Liver (tissue), 9 donors: ENCODE data around the gene ERGIC2. TPM values are rescaled to one million over a fixed set of nuclear protein-coding genes. Genes with fewer than 3 reads are reported as not detected.

ENCODE experiments used
- DNase-seq: peaks from one replicate; pipeline ENCODE4 v3.0.0-alpha.2; 2017; ENCODE audit warnings: low spot score
- H3K27ac ChIP-seq, 2 donors: one replicate each; pipeline ENCODE4 v1.7.0; 2013; ENCODE audit warnings: inconsistent platforms in 2 of 2, low read length in 2 of 2, control low read depth in 1 of 2, low read depth in 1 of 2, mild to moderate bottlenecking in 1 of 2
- H3K27me3 ChIP-seq, 4 donors: one replicate each; pipeline versions ENCODE4 v1.6.1 to v1.7.0; 2013; ENCODE audit warnings: low read length in 3 of 4, inconsistent platforms in 1 of 4, mild to moderate bottlenecking in 1 of 4, moderate library complexity in 1 of 4; ENCODE audit not compliant: control insufficient read depth in 4 of 4, insufficient read depth in 4 of 4
- H3K36me3 ChIP-seq, 4 donors: one replicate each; pipeline versions ENCODE4 v1.6.1 to v1.7.0; 2013; ENCODE audit warnings: low read length in 3 of 4, mild to moderate bottlenecking in 3 of 4, low read depth in 1 of 4, moderate library complexity in 1 of 4; ENCODE audit not compliant: control insufficient read depth in 4 of 4, insufficient read depth in 3 of 4
- H3K4me1 ChIP-seq, 4 donors: one replicate each; pipeline versions ENCODE4 v1.6.1 to v1.7.0; 2013; ENCODE audit warnings: low read length in 3 of 4, mild to moderate bottlenecking in 3 of 4, moderate library complexity in 1 of 4; ENCODE audit not compliant: control insufficient read depth in 4 of 4, insufficient read depth in 4 of 4
- H3K4me3 ChIP-seq, 3 donors: one replicate each; pipeline versions ENCODE4 v1.6.1 to v1.7.0; 2013; ENCODE audit warnings: low read length in 3 of 3, control low read depth in 1 of 3, low read depth in 1 of 3, mild to moderate bottlenecking in 1 of 3
- H3K9ac ChIP-seq, 2 donors: one replicate each; pipeline ENCODE4 v1.7.0; 2013; ENCODE audit warnings: low read length in 2 of 2, mild to moderate bottlenecking in 2 of 2, moderate library complexity in 2 of 2, control low read depth in 1 of 2, low read depth in 1 of 2
- H3K9me3 ChIP-seq, 4 donors: one replicate each; pipeline versions ENCODE4 v1.6.1 to v1.7.0; 2013; ENCODE audit warnings: low read length in 3 of 4; ENCODE audit not compliant: control insufficient read depth in 4 of 4
- CTCF ChIP-seq: fragments of 150-350 bp; IDR thresholded peaks from 2 replicates; pipeline ENCODE4 v1.5.1; 2017; ENCODE audit warnings: improper control_type of control experiment, low read depth, low read length; ENCODE audit not compliant: missing input control
- EGR1 ChIP-seq, 2 donors: IDR thresholded peaks; 2 replicates each; pipeline ENCODE4 v1.6.1; 2016 to 2018; ENCODE audit warnings: antibody characterized with exemption in 2 of 2, low read depth in 2 of 2
- FOXA1 ChIP-seq: IDR thresholded peaks from 2 replicates; pipeline ENCODE4 v1.6.1; 2016; ENCODE audit warnings: antibody characterized with exemption
- FOXA2 ChIP-seq: IDR thresholded peaks from 2 replicates; pipeline ENCODE4 v1.6.1; 2016; ENCODE audit warnings: antibody characterized with exemption
- GABPA ChIP-seq, 2 donors: IDR thresholded peaks in 1 of 2; conservative IDR thresholded peaks in 1 of 2; 2 replicates each; pipeline ENCODE4 v1.6.1; 2016; ENCODE audit warnings: antibody characterized with exemption in 2 of 2, mild to moderate bottlenecking in 1 of 2, moderate library complexity in 1 of 2
- HNF4A ChIP-seq, 2 donors: conservative IDR thresholded peaks; 2 replicates each; pipeline ENCODE4 v1.6.1; 2016; ENCODE audit warnings: antibody characterized with exemption in 2 of 2, mild to moderate bottlenecking in 2 of 2
- JUND ChIP-seq, 2 donors: IDR thresholded peaks; 2 replicates each; pipeline ENCODE4 v1.6.1; 2016; ENCODE audit warnings: antibody characterized with exemption in 2 of 2
- MAX ChIP-seq: IDR thresholded peaks from 2 replicates; pipeline ENCODE4 v1.6.1; 2016; ENCODE audit warnings: antibody characterized with exemption
- NR2F2 ChIP-seq: IDR thresholded peaks from 2 replicates; pipeline ENCODE4 v1.6.1; 2016; ENCODE audit warnings: antibody characterized with exemption
- RAD21 ChIP-seq, 2 donors: IDR thresholded peaks; 2 replicates each; pipeline ENCODE4 v1.6.1; 2016; ENCODE audit warnings: antibody characterized with exemption in 2 of 2, mild to moderate bottlenecking in 2 of 2
- RXRA ChIP-seq, 2 donors: IDR thresholded peaks; 2 replicates each; pipeline ENCODE4 v1.6.1; 2017 to 2018; ENCODE audit warnings: antibody characterized with exemption in 2 of 2, mild to moderate bottlenecking in 1 of 2
- SP1 ChIP-seq: IDR thresholded peaks from 2 replicates; pipeline ENCODE4 v1.6.1; 2018; ENCODE audit warnings: antibody characterized with exemption, mild to moderate bottlenecking
- TAF1 ChIP-seq: conservative IDR thresholded peaks from 2 replicates; pipeline ENCODE4 v1.6.1; 2016; ENCODE audit warnings: antibody characterized with exemption, mild to moderate bottlenecking
- YY1 ChIP-seq: IDR thresholded peaks from 2 replicates; pipeline ENCODE4 v1.6.1; 2016; ENCODE audit warnings: antibody characterized with exemption, mild to moderate bottlenecking
- WGBS: extraction: QIAGEN DNeasy Blood & Tissue Kit; methylation state at CpG from one replicate; pipeline ENCODE4 v1.1.7; 2013; 5-methylcytosine and 5-hydroxymethylcytosine counted together
- polyA plus RNA-seq, 2 donors: library from polyadenylated mRNA; stranded (reverse) in 1 of 2; unstranded in 1 of 2; fragments of 200-250 nt in 1 of 2; fragments of >200 nt in 1 of 2; fragmentation: Nextera tagmentation in 1 of 2; extraction: Ambion mirVana in 1 of 2; gene quantifications; one replicate each; pipeline versions ENCODE4 v1.2.1 to v1.2.3, GENCODE V29; 2013 to 2015
- total RNA-seq, 2 donors: library from RNA; depleted of rRNA; stranded (reverse); fragments of >200 nt; gene quantifications; one replicate each; pipeline ENCODE4 v1.2.3, GENCODE V29; 2014
- TF ChIP-seq, protein P1 (sequence below): IDR thresholded peaks from 2 replicates; pipeline ENCODE4 v1.6.1; 2016; ENCODE audit warnings: antibody characterized with exemption, mild to moderate bottlenecking
- TF ChIP-seq, protein P2 (sequence below): IDR thresholded peaks from 2 replicates; pipeline ENCODE4 v1.6.1; 2016; ENCODE audit warnings: antibody characterized with exemption
- TF ChIP-seq, protein P3 (sequence below): IDR thresholded peaks from 2 replicates; pipeline ENCODE4 v1.6.1; 2016; ENCODE audit warnings: antibody characterized with exemption
- donor health status: healthy.
- donor health status: healthy.
- donor health status: healthy.
- donor health status: healthy.
- donor health status: healthy.

The ERGIC2 gene
- total and polyA plus RNA-seq, 4 donors = 33.8 to 56.2 (median 40.8) TPM

DNA sequence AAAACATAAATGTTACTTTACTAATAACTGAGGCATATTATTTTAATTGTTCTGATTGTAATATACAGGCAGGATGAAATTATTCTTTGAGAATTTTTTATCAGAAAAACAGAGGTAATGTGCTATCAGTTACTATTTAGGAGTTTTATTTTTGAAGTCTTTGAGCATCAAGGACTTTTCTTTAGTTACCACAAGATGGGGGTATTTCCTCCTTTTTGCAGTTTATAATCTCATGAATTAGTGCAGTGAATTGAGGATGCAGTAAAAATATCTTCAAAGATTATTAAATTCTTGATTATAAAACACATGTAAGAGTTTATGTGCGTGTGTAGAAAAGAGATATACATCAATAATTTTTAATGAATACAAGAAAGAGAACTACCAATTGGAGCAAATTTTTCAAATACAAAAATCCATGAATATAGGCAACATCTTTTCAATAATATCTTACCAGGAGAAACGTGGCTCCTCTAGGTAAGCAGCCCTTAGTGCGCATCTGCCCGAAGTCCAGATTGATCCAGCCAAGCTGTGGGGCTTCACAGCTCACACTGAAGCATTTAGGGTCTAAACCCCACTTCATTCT lies 71.6 kb downstream of the ERGIC2 start:
- Histone ChIP-seq H3K9ac (no peak overlapping the region), H3K36me3 (no peaks in the 10 kb centered on the region), H3K27ac (no peak overlapping the region), H3K9me3 (no peaks in the 10 kb centered on the region), H3K27me3 (no peaks in the 10 kb centered on the region), H3K4me3 (no peak overlapping the region), H3K4me1 (no peaks in the 10 kb centered on the region)
- DNase-seq = no peak
- TF ChIP-seq, protein P1, sequence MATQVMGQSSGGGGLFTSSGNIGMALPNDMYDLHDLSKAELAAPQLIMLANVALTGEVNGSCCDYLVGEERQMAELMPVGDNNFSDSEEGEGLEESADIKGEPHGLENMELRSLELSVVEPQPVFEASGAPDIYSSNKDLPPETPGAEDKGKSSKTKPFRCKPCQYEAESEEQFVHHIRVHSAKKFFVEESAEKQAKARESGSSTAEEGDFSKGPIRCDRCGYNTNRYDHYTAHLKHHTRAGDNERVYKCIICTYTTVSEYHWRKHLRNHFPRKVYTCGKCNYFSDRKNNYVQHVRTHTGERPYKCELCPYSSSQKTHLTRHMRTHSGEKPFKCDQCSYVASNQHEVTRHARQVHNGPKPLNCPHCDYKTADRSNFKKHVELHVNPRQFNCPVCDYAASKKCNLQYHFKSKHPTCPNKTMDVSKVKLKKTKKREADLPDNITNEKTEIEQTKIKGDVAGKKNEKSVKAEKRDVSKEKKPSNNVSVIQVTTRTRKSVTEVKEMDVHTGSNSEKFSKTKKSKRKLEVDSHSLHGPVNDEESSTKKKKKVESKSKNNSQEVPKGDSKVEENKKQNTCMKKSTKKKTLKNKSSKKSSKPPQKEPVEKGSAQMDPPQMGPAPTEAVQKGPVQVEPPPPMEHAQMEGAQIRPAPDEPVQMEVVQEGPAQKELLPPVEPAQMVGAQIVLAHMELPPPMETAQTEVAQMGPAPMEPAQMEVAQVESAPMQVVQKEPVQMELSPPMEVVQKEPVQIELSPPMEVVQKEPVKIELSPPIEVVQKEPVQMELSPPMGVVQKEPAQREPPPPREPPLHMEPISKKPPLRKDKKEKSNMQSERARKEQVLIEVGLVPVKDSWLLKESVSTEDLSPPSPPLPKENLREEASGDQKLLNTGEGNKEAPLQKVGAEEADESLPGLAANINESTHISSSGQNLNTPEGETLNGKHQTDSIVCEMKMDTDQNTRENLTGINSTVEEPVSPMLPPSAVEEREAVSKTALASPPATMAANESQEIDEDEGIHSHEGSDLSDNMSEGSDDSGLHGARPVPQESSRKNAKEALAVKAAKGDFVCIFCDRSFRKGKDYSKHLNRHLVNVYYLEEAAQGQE = no peak
- TF ChIP-seq GABPA (IDR thresholded peaks at IDR 0.05 in 1 of 2, conservative IDR thresholded peaks at IDR 0.05 in 1 of 2) (no peak), NR2F2 (no peak), JUND (IDR thresholded peaks at IDR 0.05) (no peak), RXRA (IDR thresholded peaks at IDR 0.05) (no peak), HNF4A (conservative IDR thresholded peaks at IDR 0.05) (no peak), YY1 (no peak), CTCF (peak; percentile 34), RAD21 (IDR thresholded peaks at IDR 0.05) (peak; percentile 71 to 78), FOXA2 (no peak), MAX (no peak), FOXA1 (no peak), SP1 (no peak), EGR1 (IDR thresholded peaks at IDR 0.05; ENCODE audit: low read depth in 2 of 2) (no peak), TAF1 (no peak)
- TF ChIP-seq, protein P2, sequence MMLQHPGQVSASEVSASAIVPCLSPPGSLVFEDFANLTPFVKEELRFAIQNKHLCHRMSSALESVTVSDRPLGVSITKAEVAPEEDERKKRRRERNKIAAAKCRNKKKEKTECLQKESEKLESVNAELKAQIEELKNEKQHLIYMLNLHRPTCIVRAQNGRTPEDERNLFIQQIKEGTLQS = no peak
- TF ChIP-seq, protein P3, sequence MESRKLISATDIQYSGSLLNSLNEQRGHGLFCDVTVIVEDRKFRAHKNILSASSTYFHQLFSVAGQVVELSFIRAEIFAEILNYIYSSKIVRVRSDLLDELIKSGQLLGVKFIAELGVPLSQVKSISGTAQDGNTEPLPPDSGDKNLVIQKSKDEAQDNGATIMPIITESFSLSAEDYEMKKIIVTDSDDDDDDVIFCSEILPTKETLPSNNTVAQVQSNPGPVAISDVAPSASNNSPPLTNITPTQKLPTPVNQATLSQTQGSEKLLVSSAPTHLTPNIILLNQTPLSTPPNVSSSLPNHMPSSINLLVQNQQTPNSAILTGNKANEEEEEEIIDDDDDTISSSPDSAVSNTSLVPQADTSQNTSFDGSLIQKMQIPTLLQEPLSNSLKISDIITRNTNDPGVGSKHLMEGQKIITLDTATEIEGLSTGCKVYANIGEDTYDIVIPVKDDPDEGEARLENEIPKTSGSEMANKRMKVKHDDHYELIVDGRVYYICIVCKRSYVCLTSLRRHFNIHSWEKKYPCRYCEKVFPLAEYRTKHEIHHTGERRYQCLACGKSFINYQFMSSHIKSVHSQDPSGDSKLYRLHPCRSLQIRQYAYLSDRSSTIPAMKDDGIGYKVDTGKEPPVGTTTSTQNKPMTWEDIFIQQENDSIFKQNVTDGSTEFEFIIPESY = no peak
- 69% methylated on average over 4 of the region's 4 CpGs for WGBS
